ENCODE results near the gene SDR42E2.
"Not testable (repeated sequence)": the region's sequence is repeated elsewhere in the genome, so short reads cannot be mapped to it uniquely, and the experiment has no call there.

Gene SDR42E2

DNA sequence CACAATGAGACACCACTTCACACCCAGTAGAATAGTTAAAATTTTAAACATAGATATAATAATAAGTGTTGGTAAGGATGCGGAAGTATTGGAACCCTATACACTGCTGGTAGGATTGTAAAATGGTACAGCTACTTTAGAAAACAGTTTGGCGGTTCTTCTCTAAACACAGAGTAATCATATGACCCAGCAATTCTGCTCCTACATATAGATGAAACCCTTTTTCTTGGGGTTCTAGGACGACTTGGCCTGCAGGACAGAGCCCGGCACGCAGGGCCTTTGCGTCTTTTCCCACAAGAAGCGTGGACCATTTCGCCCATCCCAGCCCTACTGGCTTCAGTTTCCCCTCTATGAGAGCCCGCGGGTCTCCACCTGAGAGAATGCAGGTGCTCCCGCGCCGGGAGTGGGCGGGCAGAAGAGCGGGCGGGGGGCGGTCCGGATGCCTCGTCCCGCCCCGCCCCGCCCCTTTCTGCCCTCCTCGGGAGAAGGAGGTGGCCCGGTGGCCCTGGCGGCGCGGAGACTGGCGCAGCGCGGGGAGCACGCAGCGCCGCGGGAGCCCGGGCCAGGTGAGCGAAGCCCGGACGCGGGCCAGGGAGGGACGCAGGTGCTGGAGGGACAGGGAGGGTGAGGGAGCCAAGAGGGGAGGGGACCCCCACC is at the start of gene SDR42E2:
Gene SDR42E2 (plus strand): TSS at position 508 of the 657 bp plus-strand sequence. CDS start 3,077 bp downstream, outside the sequence.
- H3K9ac ChIP-seq (ENCODE audit: low read length), result no peak within 1 kb of the TSS
- H3K36me3 ChIP-seq (ENCODE audit: insufficient read depth, low read length), result no peaks in the 10 kb centered on the region
- H3K27me3 ChIP-seq (ENCODE audit: control insufficient read depth in 1 of 2, insufficient read depth in 2 of 2, low read length in 2 of 2), result peaks cover 12% of the 10 kb centered on the region in 2 donors
- H3K9me3 ChIP-seq (ENCODE audit: low read length), result no peaks in the 10 kb centered on the region
- no peaks in the 10 kb centered on the region for H3K4me1 ChIP-seq (ENCODE audit: insufficient read depth, low read length)
- no peak within 1 kb of the TSS for H3K4me3 ChIP-seq (ENCODE audit: low read depth in 1 of 2, low read length in 2 of 2)
- H3K27ac ChIP-seq (ENCODE audit: low read depth, low read length), result no peak within 1 kb of the TSS

GRCh38 chr16:22116095-22116700 is 46.1 kb upstream of the SDR42E2 start:
- no peaks in the 10 kb centered on the region for H3K9me3 ChIP-seq (ENCODE audit: low read length)

GRCh38 chr16:22117609-22118008 is 44.7 kb upstream of the SDR42E2 start:
- H3K9me3 ChIP-seq (ENCODE audit: low read length), result no peaks in the 10 kb centered on the region
- no peak overlapping the region for H3K9ac ChIP-seq (ENCODE audit: low read length)
- no peaks in the 10 kb centered on the region for H3K27me3 ChIP-seq (ENCODE audit: control insufficient read depth in 1 of 2, insufficient read depth in 2 of 2, low read length in 2 of 2)
- no peak overlapping the region for H3K4me3 ChIP-seq (ENCODE audit: low read depth in 1 of 2, low read length in 2 of 2)
- no peaks in the 10 kb centered on the region for H3K4me1 ChIP-seq (ENCODE audit: insufficient read depth, low read length)
- H3K27ac ChIP-seq (ENCODE audit: low read depth, low read length), result no peak overlapping the region
- no peaks in the 10 kb centered on the region for H3K36me3 ChIP-seq (ENCODE audit: insufficient read depth, low read length)

More at GRCh38 chr16:22116095-22116700, 46.1 kb upstream of the SDR42E2 start:
- H3K4me3 ChIP-seq (ENCODE audit: low read depth in 1 of 2, low read length in 2 of 2), result no peak overlapping the region
- no peak overlapping the region for H3K27ac ChIP-seq (ENCODE audit: low read depth, low read length)
- no peak overlapping the region for H3K9ac ChIP-seq (ENCODE audit: low read length)
- no peaks in the 10 kb centered on the region for H3K36me3 ChIP-seq (ENCODE audit: insufficient read depth, low read length)
- H3K4me1 ChIP-seq (ENCODE audit: insufficient read depth, low read length), result no peaks in the 10 kb centered on the region
- H3K27me3 ChIP-seq (ENCODE audit: control insufficient read depth in 1 of 2, insufficient read depth in 2 of 2, low read length in 2 of 2), result no peaks in the 10 kb centered on the region

DNA sequence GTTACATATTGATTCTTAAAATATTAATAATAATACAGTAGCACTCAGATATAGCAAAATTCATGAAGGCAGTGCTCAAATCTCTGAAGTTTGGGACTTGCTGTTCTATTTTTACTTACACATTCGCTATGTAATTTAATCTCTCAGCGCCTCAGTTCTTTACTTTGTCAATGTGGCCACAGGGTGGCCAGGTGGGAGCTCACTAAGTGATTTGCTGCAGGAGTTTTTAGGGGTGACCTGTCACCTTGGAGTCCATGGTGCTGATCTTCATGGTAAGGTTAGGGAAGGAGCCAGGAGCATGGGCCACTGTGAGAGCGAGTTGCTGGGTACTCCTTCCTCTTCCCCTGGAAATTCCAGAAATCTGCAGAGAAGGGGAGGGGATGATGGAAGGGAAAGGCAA is 41.9 kb upstream of the SDR42E2 start:
- Histone ChIP-seq H3K9me3 (ENCODE audit: low read length) (no peaks in the 10 kb centered on the region), H3K4me1 (ENCODE audit: insufficient read depth, low read length) (no peaks in the 10 kb centered on the region), H3K36me3 (ENCODE audit: insufficient read depth, low read length) (no peaks in the 10 kb centered on the region), H3K9ac (ENCODE audit: low read length) (no peak overlapping the region), H3K27me3 (ENCODE audit: control insufficient read depth in 1 of 2, insufficient read depth in 2 of 2, low read length in 2 of 2) (no peaks in the 10 kb centered on the region), H3K4me3 (ENCODE audit: low read depth in 1 of 2, low read length in 2 of 2) (no peak overlapping the region), H3K27ac (ENCODE audit: low read depth, low read length) (no peak overlapping the region)

- no peak overlapping the region for H3K27ac ChIP-seq (ENCODE audit: low read depth, low read length)
- H3K27me3 ChIP-seq (ENCODE audit: control insufficient read depth in 1 of 2, insufficient read depth in 2 of 2, low read length in 2 of 2), result no peaks in the 10 kb centered on the region
- H3K36me3 ChIP-seq (ENCODE audit: insufficient read depth, low read length), result no peaks in the 10 kb centered on the region
- H3K4me1 ChIP-seq (ENCODE audit: insufficient read depth, low read length), result no peaks in the 10 kb centered on the region
- H3K9me3 ChIP-seq (ENCODE audit: low read length), result no peaks in the 10 kb centered on the region
- no peak overlapping the region for H3K9ac ChIP-seq (ENCODE audit: low read length)
- no peak overlapping the region for H3K4me3 ChIP-seq (ENCODE audit: low read depth in 1 of 2, low read length in 2 of 2)
These were observed 40.1 kb upstream of the SDR42E2 start for GRCh38 chr16:22122239-22122638.

- Histone ChIP-seq H3K36me3 (ENCODE audit: insufficient read depth, low read length) (no peaks in the 10 kb centered on the region), H3K9ac (ENCODE audit: low read length) (no peak overlapping the region), H3K4me3 (ENCODE audit: low read depth in 1 of 2, low read length in 2 of 2) (no peak overlapping the region), H3K4me1 (ENCODE audit: insufficient read depth, low read length) (no peaks in the 10 kb centered on the region), H3K9me3 (ENCODE audit: low read length) (no peaks in the 10 kb centered on the region), H3K27me3 (ENCODE audit: control insufficient read depth in 1 of 2, insufficient read depth in 2 of 2, low read length in 2 of 2) (no peaks in the 10 kb centered on the region), H3K27ac (ENCODE audit: low read depth, low read length) (no peak overlapping the region)
These were observed 39.2 kb upstream of the SDR42E2 start for GRCh38 chr16:22123146-22123545.

GRCh38 chr16:22123759-22124490 is 38.4 kb upstream of the SDR42E2 start:
- Histone ChIP-seq H3K27ac (ENCODE audit: low read depth, low read length) (no peak overlapping the region), H3K9me3 (ENCODE audit: low read length) (no peaks in the 10 kb centered on the region), H3K9ac (ENCODE audit: low read length) (no peak overlapping the region), H3K4me1 (ENCODE audit: insufficient read depth, low read length) (no peaks in the 10 kb centered on the region), H3K36me3 (ENCODE audit: insufficient read depth, low read length) (no peaks in the 10 kb centered on the region), H3K27me3 (ENCODE audit: control insufficient read depth in 1 of 2, insufficient read depth in 2 of 2, low read length in 2 of 2) (no peaks in the 10 kb centered on the region), H3K4me3 (ENCODE audit: low read depth in 1 of 2, low read length in 2 of 2) (no peak overlapping the region)

DNA sequence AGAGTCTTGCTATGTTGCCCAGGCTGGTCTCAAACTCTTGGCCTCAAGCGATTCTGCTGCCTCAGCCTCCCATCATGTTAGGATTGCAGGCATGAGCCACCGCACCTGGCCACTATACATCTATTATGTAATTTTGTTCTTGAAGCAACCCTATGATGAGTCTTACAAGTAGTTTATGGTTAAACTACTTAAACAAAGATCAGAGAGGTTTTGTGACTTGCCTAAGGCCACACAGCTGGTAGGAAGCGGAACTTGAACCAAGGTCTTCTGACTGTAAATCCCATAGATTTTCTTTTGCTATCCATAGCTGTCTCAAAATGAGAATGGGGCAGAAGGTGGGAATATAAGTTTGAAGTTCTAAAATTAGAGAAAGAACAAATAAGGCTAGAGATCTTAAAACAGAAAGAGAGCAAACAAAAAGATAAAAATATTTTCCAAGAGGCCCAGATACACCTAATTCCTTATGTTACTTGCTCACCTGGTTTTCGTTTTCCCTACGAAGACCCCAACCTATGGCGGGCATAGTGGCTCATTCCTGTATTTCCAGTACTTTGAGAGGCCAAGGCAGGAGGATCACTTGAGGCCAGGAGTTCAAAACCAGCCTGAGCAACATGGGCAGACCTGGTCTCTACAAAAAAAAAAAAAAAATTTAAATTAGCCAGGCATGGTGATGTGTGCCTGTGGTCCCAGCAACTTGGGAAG is 37.6 kb upstream of the SDR42E2 start:
- Histone ChIP-seq H3K9ac (ENCODE audit: low read length) (no peak overlapping the region), H3K4me3 (ENCODE audit: low read depth in 1 of 2, low read length in 2 of 2) (no peak overlapping the region), H3K36me3 (ENCODE audit: insufficient read depth, low read length) (no peaks in the 10 kb centered on the region), H3K4me1 (ENCODE audit: insufficient read depth, low read length) (no peaks in the 10 kb centered on the region), H3K27ac (ENCODE audit: low read depth, low read length) (no peak overlapping the region), H3K9me3 (ENCODE audit: low read length) (no peaks in the 10 kb centered on the region), H3K27me3 (ENCODE audit: control insufficient read depth in 1 of 2, insufficient read depth in 2 of 2, low read length in 2 of 2) (no peaks in the 10 kb centered on the region)

GRCh38 chr16:22126037-22126558 is 36.2 kb upstream of the SDR42E2 start:
- Histone ChIP-seq H3K36me3 (ENCODE audit: insufficient read depth, low read length) (no peaks in the 10 kb centered on the region), H3K27me3 (ENCODE audit: control insufficient read depth in 1 of 2, insufficient read depth in 2 of 2, low read length in 2 of 2) (no peaks in the 10 kb centered on the region), H3K9ac (ENCODE audit: low read length) (no peak overlapping the region), H3K27ac (ENCODE audit: low read depth, low read length) (no peak overlapping the region), H3K9me3 (ENCODE audit: low read length) (no peaks in the 10 kb centered on the region), H3K4me3 (ENCODE audit: low read depth in 1 of 2, low read length in 2 of 2) (no peak overlapping the region), H3K4me1 (ENCODE audit: insufficient read depth, low read length) (no peaks in the 10 kb centered on the region)

DNA sequence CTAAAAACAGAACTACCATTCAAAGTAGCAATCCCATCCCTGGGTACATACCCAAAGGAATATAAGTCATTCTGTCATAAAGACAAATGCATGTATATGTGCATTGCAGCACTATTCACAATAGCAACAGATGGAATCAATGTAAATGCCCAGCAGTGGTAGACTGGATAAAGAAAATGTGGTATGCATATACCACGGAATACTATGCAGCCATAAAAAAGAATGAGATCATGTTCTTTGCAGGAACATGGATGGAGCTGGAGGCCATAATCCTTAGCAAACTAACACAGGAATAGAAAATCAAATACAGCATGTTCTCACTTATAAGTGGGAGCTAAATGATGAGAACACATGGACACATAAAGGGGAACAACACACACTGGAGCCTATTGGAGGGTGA is 33.8 kb upstream of the SDR42E2 start:
- H3K4me1 ChIP-seq (ENCODE audit: insufficient read depth, low read length); H3K27ac ChIP-seq (ENCODE audit: low read depth, low read length): not testable (repeated sequence)

GRCh38 chr16:22130528-22130927 is 31.8 kb upstream of the SDR42E2 start:
- Histone ChIP-seq H3K27ac (ENCODE audit: low read depth, low read length) (no peak overlapping the region), H3K27me3 (ENCODE audit: control insufficient read depth in 1 of 2, insufficient read depth in 2 of 2, low read length in 2 of 2) (no peaks in the 10 kb centered on the region), H3K9ac (ENCODE audit: low read length) (no peak overlapping the region), H3K4me3 (ENCODE audit: low read depth in 1 of 2, low read length in 2 of 2) (no peak overlapping the region), H3K36me3 (ENCODE audit: insufficient read depth, low read length) (no peaks in the 10 kb centered on the region), H3K4me1 (ENCODE audit: insufficient read depth, low read length) (no peaks in the 10 kb centered on the region), H3K9me3 (ENCODE audit: low read length) (no peaks in the 10 kb centered on the region)

More for the DNA sequence above, 33.8 kb upstream of the SDR42E2 start:
- H3K9me3 ChIP-seq (ENCODE audit: low read length); H3K27me3 ChIP-seq (ENCODE audit: control insufficient read depth in 1 of 2, insufficient read depth in 2 of 2, low read length in 2 of 2); H3K36me3 ChIP-seq (ENCODE audit: insufficient read depth, low read length); H3K4me3 ChIP-seq (ENCODE audit: low read depth in 1 of 2, low read length in 2 of 2); H3K9ac ChIP-seq (ENCODE audit: low read length): not testable (repeated sequence)

Measured in muscle layer of colon (tissue), 2 donors.